GM21381 (cell line): ENCODE results near the gene ACSS1.

ENCODE experiments used
- ATAC-seq: cut with Tn5 transposase; IDR thresholded peaks from one replicate; pipeline ENCODE4 v1.9.1; 2021; ENCODE audit warnings: mild to moderate bottlenecking, moderate library complexity; ENCODE audit not compliant: unreplicated experiment

Gene ACSS1

DNA sequence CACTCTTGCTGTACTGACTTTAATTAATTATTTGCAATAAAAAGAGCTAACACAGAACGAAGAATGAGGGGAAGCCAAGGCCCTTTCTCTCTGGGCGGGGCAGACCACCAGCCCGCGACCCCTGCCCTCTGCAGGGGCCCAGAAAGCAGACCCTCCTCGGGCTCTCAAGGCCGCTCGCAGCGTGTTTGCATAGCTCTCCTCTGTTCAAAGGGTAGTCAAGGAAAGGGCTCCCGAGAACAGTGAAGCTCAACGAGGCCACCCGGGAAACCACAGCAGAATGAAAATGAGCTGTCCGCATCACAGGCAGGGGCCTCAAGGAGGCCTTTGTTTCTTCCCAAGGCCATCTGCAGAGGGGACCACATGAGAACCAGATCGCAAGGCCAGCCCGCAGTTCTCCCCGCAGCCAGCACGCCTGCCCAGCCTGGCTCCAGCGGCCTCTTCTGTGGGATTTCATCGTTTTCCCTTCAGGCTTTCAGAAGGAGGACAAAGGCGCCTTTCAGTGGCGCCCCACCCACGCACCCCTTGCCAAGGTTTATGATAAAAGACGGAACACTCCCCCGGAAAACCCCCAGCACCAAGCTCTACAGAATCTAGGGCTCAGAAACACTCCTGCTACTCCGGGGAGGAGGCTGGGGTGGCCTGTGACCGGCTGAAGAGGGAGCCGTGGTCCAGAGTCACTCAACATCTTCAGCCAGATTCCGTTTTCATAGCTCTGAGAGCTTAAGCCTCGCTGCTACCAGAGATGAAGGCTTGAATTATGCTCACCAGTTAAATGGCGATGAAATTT, 25.3 kb downstream of the ACSS1 start:
- no peak for ATAC-seq

DNA sequence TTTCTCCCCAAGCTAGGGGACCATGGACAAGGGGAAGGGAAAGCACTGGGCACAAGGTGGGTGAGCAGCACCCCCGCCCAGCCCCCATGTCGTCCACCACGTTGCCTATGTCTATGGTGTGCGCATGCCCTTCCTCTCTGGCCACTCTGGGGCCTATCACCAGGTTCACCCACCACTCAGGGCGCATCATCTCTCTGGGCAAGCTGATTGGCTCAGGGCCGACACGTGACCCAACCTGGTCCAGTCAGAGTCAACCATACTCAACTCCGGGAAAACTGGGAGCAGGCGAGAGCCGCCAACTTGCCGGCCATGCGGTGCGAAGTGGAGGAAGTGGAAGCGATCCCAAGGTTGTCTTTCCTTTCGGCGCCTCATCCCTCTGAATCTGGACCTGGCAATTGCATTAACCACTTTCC, 25.9 kb downstream of the ACSS1 start:
- ATAC-seq, result no peak

DNA sequence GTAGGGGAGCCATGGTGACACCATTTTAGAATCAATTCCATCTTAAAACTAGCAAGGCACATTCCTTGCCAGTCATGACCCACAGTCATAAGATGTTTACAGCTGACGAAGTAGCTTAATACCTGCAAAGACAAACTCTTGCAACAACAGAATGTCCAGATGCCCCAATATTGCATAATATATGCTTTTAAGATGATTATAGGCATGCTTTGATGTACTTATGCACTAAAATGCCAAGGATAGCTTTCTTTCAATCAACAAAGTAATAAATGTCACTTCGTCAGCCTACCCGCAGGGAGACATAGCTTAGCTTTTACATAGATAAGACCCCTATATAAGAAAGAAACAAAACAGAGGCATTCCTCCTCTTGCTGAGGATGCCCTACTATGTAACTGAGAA, 26.7 kb downstream of the ACSS1 start:
- ATAC-seq, result no peak

DNA sequence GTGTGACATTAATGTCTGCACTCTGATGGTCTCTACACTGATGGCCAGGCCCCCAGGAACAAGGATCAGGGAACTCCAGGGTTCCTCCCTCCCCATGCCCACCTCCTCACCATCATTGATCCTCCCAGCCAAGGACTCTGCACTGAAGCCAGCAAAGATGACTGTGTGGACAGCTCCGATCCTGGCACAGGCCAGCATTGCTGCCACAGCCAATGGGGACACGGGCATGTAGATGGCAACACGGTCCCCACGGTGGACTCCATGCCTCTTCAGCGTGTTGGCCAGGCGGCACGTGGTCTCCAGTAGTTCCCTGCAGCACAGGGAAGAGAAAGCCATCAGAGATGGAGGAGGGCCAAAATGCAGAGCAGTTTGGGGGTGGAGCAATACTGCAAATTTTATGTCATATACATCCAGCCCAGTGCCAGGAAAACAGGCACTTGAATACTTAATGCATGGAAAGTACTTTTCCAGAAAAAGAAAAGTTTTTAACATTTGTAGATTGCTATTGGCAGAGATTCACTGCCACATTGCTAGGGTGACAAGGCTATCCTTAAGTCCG, 27.2 kb downstream of the ACSS1 start:
- no peak for ATAC-seq

DNA sequence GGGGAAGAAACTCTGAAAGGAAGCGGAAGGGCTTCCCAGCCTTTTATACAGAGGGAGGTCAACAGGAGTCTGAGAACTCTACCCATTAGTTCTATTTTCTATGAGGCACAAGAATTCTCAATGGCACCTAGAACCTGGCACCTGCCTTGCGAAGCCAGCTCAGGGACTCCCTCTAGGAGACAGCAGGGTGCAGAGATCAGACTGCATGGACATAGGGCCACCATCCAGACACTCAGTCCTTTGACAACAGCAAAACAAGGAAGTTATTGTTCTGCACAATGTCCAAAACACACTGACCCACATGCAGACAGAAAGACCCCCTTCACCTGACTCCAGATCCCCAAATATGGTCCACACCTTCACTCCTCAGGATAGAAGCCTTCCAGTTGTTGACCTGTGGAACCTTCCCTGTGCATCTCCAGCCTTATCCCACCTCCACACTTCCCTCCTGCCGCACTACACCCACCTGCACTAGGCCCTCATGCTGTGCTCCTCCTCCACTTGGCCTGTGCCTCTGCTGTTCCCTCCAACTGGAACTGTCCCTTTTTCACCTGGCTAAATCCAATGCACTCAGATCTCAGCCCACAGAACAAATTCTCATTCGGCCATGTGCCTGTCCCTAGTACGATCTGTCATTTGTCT, 27.8 kb downstream of the ACSS1 start:
- ATAC-seq, result no peak

- ATAC-seq, result no peak
These were observed 31.8 kb downstream of the ACSS1 start for GRCh38 chr20:25025986-25026605.

GRCh38 chr20:25025091-25025861, 32.7 kb downstream of the ACSS1 start:
- ATAC-seq, result no peak

DNA sequence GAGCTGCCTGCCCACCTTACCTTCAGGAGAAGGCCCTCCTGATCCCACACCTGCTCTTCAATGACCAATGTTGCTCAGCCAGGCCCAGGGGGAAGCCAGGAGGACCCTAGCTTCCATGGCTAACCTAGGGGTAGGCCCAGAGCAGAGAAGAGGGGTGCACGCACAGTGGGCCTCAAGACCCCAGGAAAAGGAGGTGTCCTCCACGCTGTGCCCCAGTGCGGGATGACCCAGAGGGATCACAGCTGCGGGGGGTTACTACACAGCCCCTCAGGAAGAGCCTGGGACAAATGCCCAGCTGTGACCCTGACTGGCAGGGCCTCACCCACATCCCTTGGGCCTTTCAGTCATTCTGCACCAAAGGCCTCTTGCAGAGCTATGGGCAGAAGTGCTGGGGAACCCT, 33.8 kb downstream of the ACSS1 start:
- no peak for ATAC-seq

GRCh38 chr20:25023356-25023755, 34.6 kb downstream of the ACSS1 start:
- no peak for ATAC-seq

DNA sequence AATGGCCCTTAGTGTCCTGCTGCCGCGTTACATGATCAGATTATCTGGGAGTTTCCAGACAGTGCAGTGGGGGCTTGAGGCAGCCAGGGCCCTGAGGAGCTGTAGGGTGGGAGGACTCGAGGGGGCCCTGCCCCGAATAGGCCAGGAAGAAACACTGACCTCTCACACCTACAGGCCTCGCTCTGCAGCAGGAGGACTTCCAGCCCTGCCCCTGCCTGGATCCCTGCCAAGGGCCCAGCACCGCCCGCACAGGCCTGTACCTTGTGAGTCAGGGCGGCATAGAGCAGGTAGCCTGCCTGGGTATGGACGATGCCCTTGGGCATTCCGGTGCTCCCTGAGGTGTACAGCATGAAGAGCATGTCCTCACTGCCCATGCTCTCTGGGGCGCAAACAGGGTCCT, 35.3 kb downstream of the ACSS1 start:
- no peak for ATAC-seq

- no peak for ATAC-seq
These were observed 36.6 kb downstream of the ACSS1 start for GRCh38 chr20:25021336-25021735.

DNA sequence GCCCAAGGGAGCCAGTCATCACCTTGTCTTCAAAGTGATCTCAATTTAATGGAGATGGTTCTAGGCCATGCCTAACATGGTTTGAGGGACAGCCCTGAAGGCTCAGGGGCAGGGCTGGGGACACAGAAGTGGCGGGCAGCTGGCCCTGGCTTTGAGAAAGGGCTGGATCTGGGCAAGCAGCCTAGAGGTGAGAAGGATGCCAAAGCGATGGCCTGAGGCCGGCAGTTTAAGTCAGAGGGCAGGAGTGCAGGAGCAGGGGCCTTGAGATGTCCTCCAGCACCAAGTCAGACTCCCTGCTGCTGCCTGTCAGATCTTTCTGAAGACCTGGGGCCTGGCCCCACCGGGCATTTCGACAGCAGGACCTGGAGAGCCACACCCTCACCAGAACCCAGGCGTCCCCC, 37.0 kb downstream of the ACSS1 start:
- ATAC-seq, result no peak

DNA sequence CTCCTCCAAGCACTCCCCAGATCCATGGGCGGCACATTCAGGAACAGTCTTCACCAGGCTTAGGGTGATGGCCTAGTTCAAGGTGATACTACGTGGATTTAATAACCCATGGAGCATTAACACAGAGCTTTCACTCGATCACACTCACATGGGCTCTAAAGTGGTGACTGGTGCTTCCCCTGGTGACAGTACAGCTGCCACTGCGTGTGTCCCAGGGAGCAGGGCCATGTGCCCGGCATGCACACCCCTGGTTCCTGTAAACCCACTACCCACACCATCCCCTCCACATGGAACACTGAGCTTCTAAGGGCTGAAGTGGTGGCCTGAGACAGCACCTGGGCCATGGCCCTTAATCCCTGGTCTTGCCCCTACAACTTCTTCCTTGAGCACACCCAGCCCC, 37.6 kb downstream of the ACSS1 start:
- ATAC-seq, result no peak

DNA sequence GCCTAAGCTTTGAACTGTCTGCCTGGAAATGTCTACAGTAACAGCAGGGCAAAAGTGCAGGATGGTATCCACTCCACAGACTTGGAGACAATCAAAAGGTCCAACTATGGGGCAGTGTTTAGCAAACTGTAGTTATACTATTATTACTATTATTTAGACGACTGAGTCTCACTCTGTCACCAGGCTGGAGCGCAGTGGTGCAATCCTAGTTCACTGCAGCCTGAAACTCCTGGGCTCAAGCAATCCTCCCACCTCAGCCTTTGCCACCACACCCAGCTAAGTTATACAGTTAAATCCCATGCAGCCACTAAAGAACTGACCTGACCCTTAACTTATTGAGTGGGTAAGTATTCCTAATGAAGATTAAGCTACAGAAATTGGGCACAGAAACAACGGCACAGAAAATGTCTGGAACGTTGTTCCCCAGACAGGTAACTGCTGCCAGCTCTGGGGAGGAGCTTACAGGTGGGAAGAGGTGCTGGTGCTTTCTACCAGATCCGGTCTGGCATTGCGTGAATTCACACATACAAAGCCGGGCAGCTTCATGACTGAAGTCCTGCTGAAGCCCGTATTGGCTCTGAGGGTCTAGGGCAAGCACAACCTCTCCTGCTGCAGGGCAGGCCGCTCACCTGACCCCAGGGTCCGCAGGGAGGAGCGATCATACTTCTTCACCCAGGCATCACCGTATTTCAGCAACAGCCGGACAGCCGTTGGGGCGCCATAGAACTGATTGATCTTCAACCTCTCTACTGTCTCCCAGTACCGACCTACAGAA, 38.4 kb downstream of the ACSS1 start:
- no peak for ATAC-seq

DNA sequence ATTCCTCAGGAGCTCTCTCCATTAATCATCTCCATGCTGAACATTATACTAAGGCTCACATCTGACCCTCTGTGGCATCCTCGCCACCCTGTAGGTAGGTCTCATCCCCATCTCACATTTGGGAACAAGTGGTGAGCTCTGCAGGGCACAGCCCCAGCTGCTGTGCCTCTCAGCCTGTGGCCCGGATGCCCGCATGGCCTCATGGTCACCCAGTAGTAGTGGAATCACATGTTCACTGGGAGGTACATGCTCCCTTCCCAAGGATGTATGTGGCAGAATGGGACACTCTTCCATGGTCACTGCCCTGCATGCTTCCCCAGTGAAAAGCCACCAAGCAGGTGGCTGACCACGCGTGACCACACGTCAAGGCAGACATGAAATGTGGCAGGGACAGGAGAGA, 39.1 kb downstream of the ACSS1 start:
- ATAC-seq, result no peak

DNA sequence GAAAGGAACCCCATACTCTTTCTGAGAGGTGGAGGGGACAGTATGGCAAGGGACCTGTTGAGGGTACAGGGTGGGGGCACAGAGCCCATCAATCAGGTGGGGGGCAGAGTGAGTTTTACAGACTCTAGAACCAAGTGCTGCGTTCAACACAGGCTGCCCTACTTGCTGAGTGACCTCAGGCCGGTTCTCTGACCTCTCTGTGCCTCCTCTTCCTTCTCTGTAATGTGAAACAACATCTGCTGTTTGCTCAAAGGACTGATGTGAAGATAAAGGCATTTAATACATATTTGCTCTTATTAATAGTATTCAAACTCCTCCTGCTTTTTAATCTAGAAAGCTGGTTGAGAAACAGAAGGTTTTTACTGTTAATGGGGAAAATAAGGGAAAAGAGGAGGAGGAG, 39.5 kb downstream of the ACSS1 start:
- no peak for ATAC-seq

DNA sequence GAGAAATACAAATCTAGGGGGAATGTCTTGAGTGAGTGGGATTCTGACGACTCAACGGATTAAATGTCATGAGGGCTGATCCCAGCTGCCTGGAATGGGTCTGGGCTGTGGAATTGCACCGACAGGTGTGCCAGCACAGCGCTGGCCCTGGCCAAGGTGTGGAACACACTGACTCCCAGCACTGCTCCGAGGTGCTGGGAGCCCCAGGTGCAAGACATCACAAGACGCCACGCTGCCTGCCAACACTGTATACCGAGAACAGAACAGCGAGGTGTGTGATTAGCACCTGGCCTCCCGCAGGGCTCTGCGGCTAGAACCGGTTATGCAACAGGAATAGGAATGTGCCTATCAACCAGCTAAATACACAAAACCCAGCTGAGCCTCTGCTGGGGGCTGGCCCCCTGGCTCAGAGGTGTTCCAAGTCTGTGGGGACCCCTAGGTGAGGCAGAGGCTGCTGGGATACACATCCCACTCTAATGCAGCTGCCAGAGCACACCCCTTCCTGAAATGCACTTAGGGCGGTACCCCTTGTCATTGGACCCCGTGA, 40.6 kb downstream of the ACSS1 start:
- ATAC-seq, result no peak

GRCh38 chr20:25016471-25016870, 41.5 kb downstream of the ACSS1 start:
- no peak for ATAC-seq

DNA sequence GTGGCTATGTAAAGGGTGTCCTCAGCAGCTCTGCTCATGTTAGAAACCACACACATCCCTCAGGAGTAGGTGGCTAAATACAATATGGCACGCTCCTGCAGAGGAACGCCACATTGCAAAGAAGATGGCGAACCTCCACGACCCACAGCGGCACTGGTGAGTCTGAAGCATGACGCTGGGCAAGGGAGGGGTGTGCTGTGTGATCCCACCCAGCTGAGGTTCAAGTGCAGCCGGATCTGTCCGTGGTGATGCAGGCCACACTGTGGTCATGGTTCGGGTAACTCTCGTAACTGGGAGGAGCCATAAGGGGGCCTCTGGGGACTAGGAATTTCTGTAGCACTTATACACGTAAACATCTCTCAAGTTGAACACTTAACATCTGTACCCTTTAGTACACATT, 42.0 kb downstream of the ACSS1 start:
- ATAC-seq, result no peak

- no peak for ATAC-seq
These were observed 43.1 kb downstream of the ACSS1 start for GRCh38 chr20:25014816-25015215.
